H1 (cell line): ENCODE measurements around the gene PRICKLE3. TPM values are rescaled to one million over a fixed set of nuclear protein-coding genes. Genes with fewer than 3 reads are reported as not detected.
"Not testable (repeated sequence)": the region's sequence is repeated elsewhere in the genome, so short reads cannot be mapped to it uniquely, and the experiment has no call there.

Experiments used
- CTCF ChIA-PET: fragments of 300-600 bp; sonication (Branson Sonifier 250); formaldehyde crosslinking; loops from one replicate; lab custom pipeline; 2021; ENCODE audit not compliant: partially characterized antibody; lab: Charles Lee
- POLR2A ChIA-PET: fragments of 300-600 bp; sonication (Branson Sonifier 250); formaldehyde crosslinking; loops from one replicate; lab custom pipeline; 2021; ENCODE audit warnings: inconsistent platforms; ENCODE audit not compliant: partially characterized antibody; lab: Charles Lee
- DNase-seq, 2 experiments: peaks; one replicate each; pipeline versions ENCODE4 v3.0.0 to v3.0.0-alpha.2; 2010 to 2022; ENCODE audit warnings: low spot score in 2 of 2, low read depth in 1 of 2, mixed read lengths in 1 of 2
- FAIRE-seq: peaks from 2 replicates; lab custom pipeline; 2011; peaks lifted over from hg19 to GRCh38; lab: Jason Lieb, UNC
- H2AFZ ChIP-seq: 2 replicates; pipeline ENCODE4 v1.8.1; 2012; ENCODE audit warnings: low read length, inconsistent platforms
- H2AK5ac ChIP-seq: 2 replicates; pipeline ENCODE4 v1.6.1; 2013; ENCODE audit warnings: low read depth, low read length
- H2BK120ac ChIP-seq: replicated peaks from 2 replicates; pipeline ENCODE3; 2013; ENCODE audit warnings: low read depth, low read length, inconsistent platforms
- H2BK12ac ChIP-seq: 2 replicates; pipeline ENCODE4 v1.6.1; 2013; ENCODE audit warnings: low read depth, low read length
- H2BK15ac ChIP-seq: 2 replicates; pipeline ENCODE4 v1.6.1; 2013; ENCODE audit warnings: low read length
- H2BK20ac ChIP-seq: 2 replicates; pipeline ENCODE4 v1.6.1; 2013; ENCODE audit warnings: low read length
- H2BK5ac ChIP-seq: 2 replicates; pipeline ENCODE4 v1.6.1; 2013; ENCODE audit warnings: low read depth, low read length
- H3K14ac ChIP-seq: 2 replicates; pipeline ENCODE4 v1.6.1; 2013; ENCODE audit warnings: inconsistent platforms; ENCODE audit not compliant: insufficient read length
- H3K18ac ChIP-seq: 2 replicates; pipeline ENCODE4 v1.6.1; 2013; ENCODE audit warnings: low read length; ENCODE audit errors: extremely low read depth
- H3K23ac ChIP-seq: 2 replicates; pipeline ENCODE4 v1.6.1; 2013; ENCODE audit warnings: inconsistent platforms; ENCODE audit not compliant: insufficient read length
- H3K23me2 ChIP-seq: 2 replicates; pipeline ENCODE4 v1.6.1; 2013; ENCODE audit warnings: low read depth, low read length
- H3K27ac ChIP-seq: 2 replicates; pipeline ENCODE4 v1.6.1; 2011; ENCODE audit warnings: low read depth, low read length, inconsistent platforms
- H3K27me3 ChIP-seq, 4 experiments: replicated peaks in 1 of 4; 1 replicate in 1 of 4; 2 replicates in 3 of 4; pipeline versions ENCODE4 v1.6.1 to v1.8.1; 2011 to 2013; ENCODE audit warnings: low read length in 3 of 4, mild to moderate bottlenecking in 3 of 4, inconsistent platforms in 2 of 4, mixed read lengths in 2 of 4, moderate library complexity in 1 of 4; ENCODE audit not compliant: control insufficient read depth in 3 of 4, insufficient read depth in 3 of 4; ENCODE audit errors: extremely low read depth in 1 of 4
- H3K36me3 ChIP-seq, 4 experiments: 2 replicates each; pipeline versions ENCODE4 v1.6.1 to v1.8.1; 2011 to 2013; ENCODE audit warnings: mild to moderate bottlenecking in 4 of 4, low read length in 3 of 4, moderate library complexity in 2 of 4, control low read depth in 1 of 4, inconsistent platforms in 1 of 4; ENCODE audit not compliant: insufficient read depth in 4 of 4, control insufficient read depth in 2 of 4
- H3K4ac ChIP-seq: replicated peaks from 2 replicates; pipeline ENCODE3; 2013; ENCODE audit warnings: low read length, low read depth, mixed read lengths, inconsistent platforms; ENCODE audit not compliant: insufficient read length
- H3K4me1 ChIP-seq, 4 experiments: replicated peaks in 1 of 4; 1 replicate in 1 of 4; 2 replicates in 3 of 4; pipeline versions ENCODE4 v1.6.1 to v1.8.1; 2011 to 2013; ENCODE audit warnings: low read length in 3 of 4, inconsistent platforms in 2 of 4, mixed read lengths in 1 of 4; ENCODE audit not compliant: insufficient read depth in 4 of 4, control insufficient read depth in 3 of 4
- H3K4me2 ChIP-seq, 2 experiments: 2 replicates each; pipeline versions ENCODE4 v1.6.1 to v1.8.1; 2011 to 2013; ENCODE audit warnings: low read depth in 2 of 2, low read length in 2 of 2, control low read depth in 1 of 2, inconsistent platforms in 1 of 2, mild to moderate bottlenecking in 1 of 2; ENCODE audit not compliant: insufficient read depth in 1 of 2
- H3K4me3 ChIP-seq, 4 experiments: fragments of 200-600, 300-600 bp in 1 of 4; sonication (generic), shearing (Covaris generic), sonication (Bioruptor Twin) in 1 of 4; 2 replicates each; pipeline versions ENCODE4 v1.5.1 to v1.8.1; 2011 to 2016; ENCODE audit warnings: low read length in 4 of 4, low read depth in 3 of 4, control low read depth in 2 of 4, inconsistent platforms in 2 of 4, mild to moderate bottlenecking in 2 of 4, mixed read lengths in 1 of 4, moderate library complexity in 1 of 4; ENCODE audit not compliant: insufficient read depth in 2 of 4; ENCODE audit errors: extremely low read depth in 1 of 4
- H3K56ac ChIP-seq: replicated peaks from 2 replicates; pipeline ENCODE3; 2013; ENCODE audit warnings: low read depth, mild to moderate bottlenecking, mixed read lengths, low read length, inconsistent platforms; ENCODE audit not compliant: insufficient read length
- H3K79me1 ChIP-seq: 2 replicates; pipeline ENCODE4 v1.6.1; 2013; ENCODE audit warnings: low read depth, low read length, control low read depth
- H3K79me2 ChIP-seq, 2 experiments: 2 replicates each; pipeline versions ENCODE4 v1.6.1 to v1.8.1; 2012 to 2013; ENCODE audit warnings: low read length in 2 of 2, mild to moderate bottlenecking in 2 of 2, inconsistent platforms in 1 of 2; ENCODE audit not compliant: insufficient read depth in 2 of 2, control insufficient read depth in 1 of 2
- H3K9ac ChIP-seq, 4 experiments: replicated peaks in 1 of 4; 1 replicate in 1 of 4; 2 replicates in 3 of 4; pipeline versions ENCODE4 v1.6.1 to v1.8.1; 2011 to 2013; ENCODE audit warnings: low read depth in 3 of 4, low read length in 3 of 4, control low read depth in 2 of 4, mild to moderate bottlenecking in 2 of 4, moderate library complexity in 2 of 4, inconsistent platforms in 1 of 4; ENCODE audit errors: extremely low read depth in 1 of 4
- H3K9me3 ChIP-seq, 2 experiments: 2 replicates each; pipeline versions ENCODE4 v1.6.1 to v1.8.1; 2012 to 2013; ENCODE audit warnings: mild to moderate bottlenecking in 2 of 2, moderate library complexity in 2 of 2, control low read depth in 1 of 2, inconsistent platforms in 1 of 2, low read depth in 1 of 2, low read length in 1 of 2, mixed read lengths in 1 of 2; ENCODE audit not compliant: insufficient read depth in 2 of 2
- H4K20me1 ChIP-seq, 2 experiments: replicated peaks in 1 of 2; 2 replicates each; pipeline versions ENCODE3 to v1.8.1; 2011 to 2013; ENCODE audit warnings: inconsistent platforms in 2 of 2, low read length in 2 of 2, mild to moderate bottlenecking in 1 of 2; ENCODE audit not compliant: insufficient read depth in 2 of 2, control insufficient read depth in 1 of 2
- H4K5ac ChIP-seq: 2 replicates; pipeline ENCODE4 v1.6.1; 2013; ENCODE audit warnings: low read length, low read depth, mixed read lengths, inconsistent platforms; ENCODE audit not compliant: insufficient read length
- H4K8ac ChIP-seq: 2 replicates; pipeline ENCODE4 v1.8.0; 2013; ENCODE audit warnings: mild to moderate bottlenecking, moderate library complexity, low read length, inconsistent platforms; ENCODE audit not compliant: insufficient read depth; ENCODE audit errors: extremely low read depth
- H4K91ac ChIP-seq: replicated peaks from 2 replicates; pipeline ENCODE3; 2013; ENCODE audit warnings: low read length, mixed read lengths, inconsistent platforms; ENCODE audit not compliant: insufficient read length
- WGBS, 2 experiments: shearing (Covaris generic) in 1 of 2; methylation state at CpG; one replicate each; pipeline versions ENCODE4 v1.1.6 to v1.1.7; 2013 to 2015; ENCODE audit warnings: low lambda C conversion rate in 2 of 2, mixed read lengths in 2 of 2, inconsistent platforms in 1 of 2, low coverage in 1 of 2, missing lambda C conversion rate in 1 of 2; ENCODE audit not compliant: insufficient replicate concordance in 2 of 2, insufficient coverage in 1 of 2, insufficient read length in 1 of 2; ENCODE audit errors: extremely low coverage in 1 of 2, missing lambda C conversion rate in 1 of 2; 5-methylcytosine and 5-hydroxymethylcytosine counted together
- polyA plus RNA-seq, 7 experiments: library from polyadenylated mRNA; depleted of rRNA in 3 of 7; stranded (reverse) in 5 of 7; unstranded in 2 of 7; fragments of >200 nt in 5 of 7; fragments of 200-250 nt in 2 of 7; gene quantifications; 1 replicate in 5 of 7; 2 replicates in 1 of 7; 4 replicates in 1 of 7; pipeline versions ENCODE4 v1.2.1 to v1.2.3, GENCODE V29; 2011 to 2013; ENCODE audit warnings: missing spikeins in 2 of 7, mixed read lengths in 2 of 7
- total RNA-seq: library from RNA; stranded (reverse); fragmentation: NEBNext Ultra II Directional; extraction: Animal tissue kit (Norgen Biotek cat#: 25700); gene quantifications from 2 replicates; pipeline ENCODE4 v1.2.1, GENCODE V29; 2021

The PRICKLE3 gene
- total and polyA plus RNA-seq, 2 of the 8 experiments (the other 6 are each of a cell fraction or from before 2014, with no cell fraction given), result 9.1 to 10.6 TPM

DNA sequence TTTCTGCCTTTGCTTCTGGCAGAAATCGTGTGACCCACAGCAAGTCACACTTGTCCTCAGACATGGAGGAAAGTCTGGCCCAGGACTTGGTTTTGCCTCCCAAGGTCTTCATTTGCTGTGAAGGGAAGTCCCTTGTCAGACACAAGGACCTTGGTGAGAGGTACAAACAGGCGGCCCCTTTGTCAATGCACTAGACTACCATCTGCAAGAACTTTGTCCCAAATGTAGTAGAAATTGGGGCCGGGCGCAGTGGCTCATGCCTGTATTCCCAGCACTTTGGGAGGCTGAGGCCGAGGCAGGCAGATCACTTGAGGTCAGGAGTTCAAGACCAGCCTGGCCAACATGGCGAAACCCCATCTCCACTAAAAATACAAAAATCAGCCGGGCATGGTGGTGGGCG is 12.6 kb downstream of the PRICKLE3 start:
- H3K4me2 ChIP-seq, result not testable (repeated sequence)

More for the DNA sequence above, 12.6 kb downstream of the PRICKLE3 start:
- H3K23me2 ChIP-seq, DNase-seq, POLR2A ChIA-PET, H3K4ac ChIP-seq, H3K79me1 ChIP-seq, H3K23ac ChIP-seq, H2AFZ ChIP-seq, H4K5ac ChIP-seq, H3K9me3 ChIP-seq, H3K9ac ChIP-seq, H4K20me1 ChIP-seq, H4K8ac ChIP-seq, H3K4me3 ChIP-seq, H2BK120ac ChIP-seq, H2AK5ac ChIP-seq, H2BK5ac ChIP-seq, H4K91ac ChIP-seq, FAIRE-seq, H2BK15ac ChIP-seq, H3K18ac ChIP-seq, H3K56ac ChIP-seq, H3K4me1 ChIP-seq, H3K27me3 ChIP-seq, H3K14ac ChIP-seq, H2BK20ac ChIP-seq, H3K27ac ChIP-seq, H2BK12ac ChIP-seq, H3K79me2 ChIP-seq: not testable (repeated sequence)
- peaks cover 0 to 12% (median 1%) of the 10 kb centered on the region in 4 experiments; a peak in 5 of 8 replicates for H3K36me3 ChIP-seq
- 85% methylated on average over 5 of the region's 8 CpGs; no CpG with 5 or more reads in 1 of the 2 experiments for WGBS, 2 experiments
- CTCF ChIA-PET, result interaction anchor here (2.2 kb wide), 1 partner anchor 9 kb away, joined by 7 read pairs; no protein-coding TSS in a partner anchor
